ENCODE data around the gene AARSD1.
"Not testable (repeated sequence)": the region's sequence is repeated elsewhere in the genome, so short reads cannot be mapped to it uniquely, and the experiment has no call there.

The AARSD1 gene

GRCh38 chr17:42964161-42964932 is at the start of gene AARSD1:
AARSD1 (minus strand) TSS chr17:42964454; CDS start chr17:42964440, 14 bp downstream.
- DNase-seq, result peak; percentile 89

GRCh38 chr17:43013296-43013695 is 49.0 kb upstream of the AARSD1 start:
- DNase-seq, result no peak

- DNase-seq, result no peak
Observed at GRCh38 chr17:43011728-43012472, 47.6 kb upstream of the AARSD1 start.

- no peak for DNase-seq
Observed at GRCh38 chr17:43010667-43011308, 46.5 kb upstream of the AARSD1 start.

GRCh38 chr17:43006639-43007551 is 42.6 kb upstream of the AARSD1 start, which contains the start of gene IFI35:
IFI35 (plus strand) TSS chr17:43006784; CDS start chr17:43006948, 164 bp downstream.
- peak; percentile 89 for DNase-seq

GRCh38 chr17:43003542-43004172 is 39.4 kb upstream of the AARSD1 start:
- DNase-seq, result no peak

GRCh38 chr17:43000894-43001293 is 36.6 kb upstream of the AARSD1 start:
- not testable (repeated sequence) for DNase-seq

GRCh38 chr17:42999003-42999525 is 34.8 kb upstream of the AARSD1 start:
- DNase-seq, result no peak

GRCh38 chr17:42997984-42998938 is 34.0 kb upstream of the AARSD1 start, which contains the start of gene RPL27:
RPL27 (plus strand) TSS chr17:42998419; CDS start chr17:42998751, 332 bp downstream.
- peak; percentile 98 for DNase-seq

- no peak for DNase-seq
Observed at GRCh38 chr17:42997390-42997983, 33.2 kb upstream of the AARSD1 start.

GRCh38 chr17:42993913-42994312 is 29.7 kb upstream of the AARSD1 start:
- DNase-seq, result not testable (repeated sequence)

GRCh38 chr17:42992872-42993271 is 28.6 kb upstream of the AARSD1 start:
- DNase-seq, result no peak

GRCh38 chr17:42991471-42991870 is 27.2 kb upstream of the AARSD1 start:
- no peak for DNase-seq

- DNase-seq, result no peak
Observed at GRCh38 chr17:42989726-42990652, 25.7 kb upstream of the AARSD1 start.

GRCh38 chr17:42989141-42989540 is 24.9 kb upstream of the AARSD1 start:
- DNase-seq, result no peak

GRCh38 chr17:42985225-42985624 is 21.0 kb upstream of the AARSD1 start:
- DNase-seq, result no peak

GRCh38 chr17:42982266-42982665 is 18.0 kb upstream of the AARSD1 start:
- DNase-seq, result no peak

GRCh38 chr17:42980766-42981397 is 16.6 kb upstream of the AARSD1 start:
- peak; percentile 58 for DNase-seq

All from CD4-positive, alpha-beta T cell treated with Interleukin-17A for 4 hours (primary cell).